ENCODE results near the gene INHBA. TPM values are rescaled to one million over a fixed set of nuclear protein-coding genes. Genes with fewer than 3 reads are reported as not detected.

The INHBA gene
- total RNA-seq, 3 donors from 2014 or later (not counting 1 experiment from before 2014, with no cell fraction given): 0.65 TPM; not detected in 2

GRCh38 chr7:41693150-41693997 is 9.5 kb downstream of the INHBA start:
- H3K27ac Mint-ChIP-seq: no peak overlapping the region
- H3K27ac ChIP-seq (ENCODE audit: low read length): no peak overlapping the region
- H3K4me1 ChIP-seq (ENCODE audit: control insufficient read depth, insufficient read depth, low read length): no peaks in the 10 kb centered on the region
- H3K9me3 ChIP-seq (ENCODE audit: control insufficient read depth, insufficient read depth, low read length): no peaks in the 10 kb centered on the region
- H3K27me3 ChIP-seq (ENCODE audit: control insufficient read depth, insufficient read depth, low read length): no peaks in the 10 kb centered on the region
- ATAC-seq (no peak), DNase-seq (no peak)
- no peaks in the 10 kb centered on the region for H3K36me3 ChIP-seq (ENCODE audit: control insufficient read depth, insufficient read depth, low read length)
- H3K4me3 Mint-ChIP-seq: no peak overlapping the region
- no peak for TF ChIP-seq CTCF (IDR thresholded peaks at IDR 0.05)
- H3K4me3 ChIP-seq (ENCODE audit: low read length): no peak overlapping the region
- H3K4me1 Mint-ChIP-seq: no peaks in the 10 kb centered on the region
- H3K27me3 Mint-ChIP-seq (ENCODE audit: low read depth in 2 of 2): peaks cover 17 to 44% of the 10 kb centered on the region in 2 donors
- no peaks in the 10 kb centered on the region for H3K9me3 Mint-ChIP-seq
- intact Hi-C loops (cut with micrococcal nuclease): no loop called here
- 85% methylated on average over 9 of the region's 10 CpGs for WGBS (ENCODE audit: insufficient coverage)
- no peaks in the 10 kb centered on the region for H3K36me3 Mint-ChIP-seq

- no peaks in the 10 kb centered on the region for H3K27me3 ChIP-seq (ENCODE audit: control insufficient read depth, insufficient read depth, low read length)
- H3K4me3 ChIP-seq (ENCODE audit: low read length): no peak overlapping the region
- H3K9me3 Mint-ChIP-seq: no peaks in the 10 kb centered on the region
- no peaks in the 10 kb centered on the region for H3K36me3 Mint-ChIP-seq
- no peak for TF ChIP-seq CTCF (IDR thresholded peaks at IDR 0.05)
- intact Hi-C loops (cut with micrococcal nuclease): no loop called here
- H3K27me3 Mint-ChIP-seq (ENCODE audit: low read depth in 2 of 2): peaks cover 17 to 40% of the 10 kb centered on the region in 2 donors
- H3K4me3 Mint-ChIP-seq: no peak overlapping the region
- no peak for ATAC-seq
- no peak overlapping the region for H3K27ac Mint-ChIP-seq
- no peaks in the 10 kb centered on the region for H3K9me3 ChIP-seq (ENCODE audit: control insufficient read depth, insufficient read depth, low read length)
- no peak overlapping the region for H3K27ac ChIP-seq (ENCODE audit: low read length)
- no peaks in the 10 kb centered on the region for H3K36me3 ChIP-seq (ENCODE audit: control insufficient read depth, insufficient read depth, low read length)
- WGBS (ENCODE audit: insufficient coverage): 62% methylated on average over 7 of the region's 7 CpGs
- no peaks in the 10 kb centered on the region for H3K4me1 Mint-ChIP-seq
- H3K4me1 ChIP-seq (ENCODE audit: control insufficient read depth, insufficient read depth, low read length): no peaks in the 10 kb centered on the region
- DNase-seq: no peak
These were observed 10.6 kb downstream of the INHBA start for GRCh38 chr7:41692251-41692650.

GRCh38 chr7:41691286-41692190 is 11.4 kb downstream of the INHBA start:
- no peak overlapping the region for H3K4me3 Mint-ChIP-seq
- intact Hi-C loops (cut with micrococcal nuclease): no loop called here
- no peak for TF ChIP-seq CTCF (IDR thresholded peaks at IDR 0.05)
- Histone ChIP-seq H3K27ac (ENCODE audit: low read length) (no peak overlapping the region), H3K4me3 (ENCODE audit: low read length) (no peak overlapping the region), H3K27me3 (ENCODE audit: control insufficient read depth, insufficient read depth, low read length) (no peaks in the 10 kb centered on the region), H3K4me1 (ENCODE audit: control insufficient read depth, insufficient read depth, low read length) (no peaks in the 10 kb centered on the region), H3K36me3 (ENCODE audit: control insufficient read depth, insufficient read depth, low read length) (no peaks in the 10 kb centered on the region), H3K9me3 (ENCODE audit: control insufficient read depth, insufficient read depth, low read length) (no peaks in the 10 kb centered on the region)
- no peaks in the 10 kb centered on the region for H3K4me1 Mint-ChIP-seq
- peaks cover 17 to 36% of the 10 kb centered on the region in 2 donors for H3K27me3 Mint-ChIP-seq (ENCODE audit: low read depth in 2 of 2)
- no peaks in the 10 kb centered on the region for H3K36me3 Mint-ChIP-seq
- ATAC-seq: no peak
- no peaks in the 10 kb centered on the region for H3K9me3 Mint-ChIP-seq
- H3K27ac Mint-ChIP-seq: no peak overlapping the region
- 30% methylated on average over 3 of the region's 3 CpGs for WGBS (ENCODE audit: insufficient coverage)
- DNase-seq: no peak
